GM12892 (cell line): ENCODE data around the gene SERTAD4.

Experiments used
- POLR2A ChIP-seq: IDR thresholded peaks from 2 replicates; pipeline ENCODE4 v1.6.1; 2011; ENCODE audit warnings: low read depth, low read length, control low read depth
- POLR2AphosphoS5 ChIP-seq: IDR thresholded peaks from 2 replicates; pipeline ENCODE4 v1.6.1; 2011; ENCODE audit warnings: low read depth, low read length, control low read depth

DNA sequence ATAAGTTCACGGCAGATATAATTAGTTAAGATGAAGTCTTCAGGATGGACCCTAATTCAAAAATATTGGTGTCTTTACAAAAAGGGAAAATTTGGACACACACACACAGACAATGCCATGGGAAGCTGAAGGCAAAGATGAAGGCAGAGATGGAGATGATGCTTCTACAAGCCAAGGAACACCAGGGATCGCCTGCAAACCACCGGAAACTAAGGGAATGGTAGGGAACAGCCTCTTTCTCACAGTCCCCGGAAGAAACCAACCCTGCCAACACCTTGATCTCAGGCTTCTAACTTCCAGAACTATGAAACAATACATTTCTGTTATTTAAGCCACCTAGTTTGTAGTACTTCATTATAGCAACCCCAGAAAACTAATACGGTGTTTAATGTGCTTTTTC lies 15.1 kb upstream of the SERTAD4 start:
- TF ChIP-seq POLR2AphosphoS5 (no peak), POLR2A (no peak)
